SKM-1 (cell line): Measurements from ENCODE around the gene GPAT3.
"Not testable (repeated sequence)": the region's sequence is repeated elsewhere in the genome, so short reads cannot be mapped to it uniquely, and the experiment has no call there.

Experiments used
- DNase-seq: peaks from one replicate; lab custom pipeline; 2025; ENCODE audit not compliant: unreplicated experiment; lab: John Stamatoyannopoulos, UW

GPAT3 gene

DNA sequence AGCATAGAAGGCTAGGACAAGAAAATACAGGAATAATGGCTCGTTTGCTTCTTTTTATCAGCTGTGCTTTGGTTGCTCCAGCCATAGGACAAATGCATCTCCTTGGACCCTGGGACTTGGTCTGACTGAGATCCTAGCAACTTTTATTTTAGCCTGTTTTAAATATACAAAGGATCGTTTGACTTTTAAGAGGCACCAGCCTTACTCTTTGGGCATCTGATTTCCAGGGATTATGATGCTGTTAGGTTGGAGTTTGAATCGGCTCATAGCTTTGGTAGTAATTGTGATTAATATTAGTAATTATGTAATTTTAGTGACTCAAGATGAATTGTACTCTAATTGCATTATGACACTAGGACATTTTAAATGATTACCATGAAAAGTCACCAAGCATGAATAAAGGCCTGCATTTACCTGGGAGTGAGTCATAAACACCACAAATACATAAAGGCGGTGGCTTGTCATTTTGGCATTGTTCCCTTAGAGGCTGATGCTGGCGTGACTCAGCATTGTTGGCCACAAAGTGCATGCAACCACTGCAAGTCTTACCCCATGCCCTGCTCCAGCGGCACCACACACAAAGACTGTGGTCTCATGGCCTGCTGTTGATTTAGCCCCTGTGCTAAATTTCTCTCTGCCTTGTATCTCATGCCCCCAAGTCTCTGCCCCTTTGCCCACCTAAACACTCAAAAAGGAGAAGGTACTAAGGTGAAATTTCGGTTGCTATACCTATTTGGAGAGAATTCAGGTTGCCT lies 12.4 kb downstream of the GPAT3 start:
- DNase-seq: peak; percentile 48

DNA sequence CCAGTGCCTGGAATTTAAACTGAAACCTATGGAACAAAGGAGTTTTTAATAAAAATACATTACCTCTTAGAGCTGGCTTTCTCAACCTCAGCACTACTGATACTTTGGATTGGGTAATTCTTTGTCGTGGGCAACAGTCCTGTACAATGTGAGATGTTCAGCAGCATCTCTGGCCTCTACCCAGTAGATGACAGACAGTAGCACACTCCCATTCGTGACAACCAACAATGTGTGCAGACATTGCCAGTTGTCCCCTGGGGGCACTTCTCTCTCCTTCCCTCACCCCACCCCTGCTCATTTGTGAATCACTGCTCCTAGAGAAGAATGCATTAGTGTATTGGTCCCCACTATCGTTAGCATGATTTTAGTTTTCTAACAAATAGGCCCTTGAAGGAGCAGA lies 16.2 kb downstream of the GPAT3 start:
- no peak for DNase-seq

DNA sequence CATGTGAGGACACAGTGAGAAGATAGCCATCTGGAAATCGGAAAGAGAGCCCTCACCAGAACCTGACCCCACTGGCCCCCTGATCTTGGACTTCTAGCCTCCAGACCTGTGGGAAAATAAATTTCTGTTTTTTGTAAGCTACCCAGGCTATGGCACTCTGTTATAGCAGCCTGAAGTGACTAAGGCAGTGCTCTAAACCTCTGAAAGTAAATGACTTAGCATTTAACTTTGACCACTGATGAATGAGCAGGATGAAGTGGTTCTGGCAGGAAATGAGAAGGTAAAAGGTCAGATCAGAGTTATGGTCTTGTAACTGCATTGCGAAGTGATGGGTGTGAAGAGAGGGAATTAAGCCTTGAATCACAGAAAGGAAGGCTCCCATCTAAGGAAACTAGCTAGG lies 17.0 kb downstream of the GPAT3 start:
- DNase-seq: peak; percentile 21

DNA sequence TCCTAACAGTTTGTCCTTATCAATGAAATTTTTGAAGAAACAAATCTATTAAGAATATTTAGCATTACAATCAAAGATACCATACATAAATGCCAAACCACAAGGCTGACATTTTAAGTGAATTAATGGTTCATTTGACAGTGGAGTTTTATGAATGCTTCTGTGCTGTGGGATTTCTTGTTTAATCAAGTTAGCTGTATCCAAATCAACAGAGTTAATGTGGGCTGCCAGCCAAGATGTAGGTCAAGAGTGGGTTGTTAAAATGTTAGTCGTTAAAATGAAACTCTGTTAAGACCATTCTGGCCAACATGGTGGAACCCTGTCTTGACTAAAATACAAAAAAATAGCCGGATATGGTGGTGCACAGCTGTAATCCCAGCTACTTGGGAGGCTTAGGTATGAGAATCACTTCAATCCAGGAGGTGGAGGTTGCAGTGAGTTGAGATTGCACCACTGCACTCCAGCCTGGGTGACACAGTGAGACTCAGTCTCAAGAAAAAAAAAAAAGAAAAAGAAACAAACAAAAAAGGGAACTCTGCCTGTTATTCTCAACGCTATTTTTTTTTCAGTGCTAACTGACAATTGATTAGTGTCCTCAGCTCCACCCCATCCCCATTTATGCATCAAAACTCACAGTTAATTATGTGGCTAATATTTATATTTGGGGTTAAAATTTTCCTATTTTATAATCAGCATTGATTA lies 20.2 kb downstream of the GPAT3 start:
- no peak for DNase-seq

DNA sequence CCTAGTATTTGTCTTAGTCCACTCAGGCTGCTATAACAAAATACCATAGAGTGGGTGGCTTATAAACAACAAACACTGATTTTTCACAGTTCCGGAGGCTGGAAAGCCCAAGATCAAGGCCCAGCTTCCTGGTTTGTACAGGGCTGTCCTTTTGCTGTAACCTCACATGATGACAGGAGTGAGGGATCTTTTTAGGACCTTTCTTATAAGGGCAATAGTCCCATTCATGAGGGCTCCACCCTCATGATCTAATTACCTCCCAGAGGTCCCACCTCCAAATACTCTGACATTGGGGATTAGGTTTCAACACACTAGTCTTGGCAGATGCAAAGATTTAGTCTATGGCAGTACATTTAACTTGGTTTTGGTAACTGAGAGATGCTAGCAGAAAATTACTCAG lies 20.9 kb downstream of the GPAT3 start:
- no peak for DNase-seq

DNA sequence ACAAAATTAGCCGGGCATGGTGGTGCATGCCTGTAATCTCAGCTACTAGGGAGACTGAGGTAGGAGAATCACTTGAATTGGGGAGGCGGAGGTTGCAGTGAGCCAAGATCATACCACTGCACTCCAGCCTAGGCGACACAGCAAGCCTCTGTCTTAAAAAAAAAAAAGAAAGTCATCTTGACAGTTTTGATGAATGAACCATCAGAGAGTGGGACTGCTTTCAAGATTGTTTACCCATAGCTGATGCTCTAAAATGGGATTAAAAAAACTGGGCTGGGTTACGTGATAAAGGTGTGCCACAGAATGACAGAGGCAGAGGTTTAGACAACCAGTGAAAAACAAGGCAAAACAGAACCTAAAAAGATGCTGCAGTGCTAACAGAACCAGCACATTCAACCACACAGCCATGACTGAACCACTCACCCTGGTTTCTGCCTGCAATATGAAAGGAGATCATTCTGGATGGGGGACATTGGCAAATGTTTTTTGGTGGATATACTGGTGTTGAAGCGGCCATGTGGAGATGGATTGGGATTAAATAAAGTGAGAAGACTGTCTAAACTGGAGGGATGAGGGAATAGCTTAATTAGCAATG lies 22.2 kb downstream of the GPAT3 start:
- no peak for DNase-seq

DNA sequence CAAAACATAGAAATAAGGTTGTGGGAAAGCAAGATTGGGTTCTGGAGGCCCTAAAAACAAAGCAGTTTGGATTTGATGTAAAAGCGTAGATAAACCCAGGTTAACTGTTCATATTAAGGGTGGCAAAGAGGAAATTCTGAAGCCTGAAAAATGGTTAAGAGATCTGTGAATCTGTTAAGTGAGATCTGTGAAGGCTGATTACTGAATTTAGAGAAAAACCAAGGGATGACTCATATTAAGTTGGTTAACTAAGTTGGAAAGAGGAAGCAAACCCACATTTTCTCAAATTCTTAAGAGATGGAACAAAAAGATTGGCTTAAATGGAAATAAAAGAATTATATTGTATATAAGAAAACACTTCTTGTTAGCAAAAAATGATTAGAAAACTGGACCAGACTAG lies 22.8 kb downstream of the GPAT3 start:
- DNase-seq: peak; percentile 26

DNA sequence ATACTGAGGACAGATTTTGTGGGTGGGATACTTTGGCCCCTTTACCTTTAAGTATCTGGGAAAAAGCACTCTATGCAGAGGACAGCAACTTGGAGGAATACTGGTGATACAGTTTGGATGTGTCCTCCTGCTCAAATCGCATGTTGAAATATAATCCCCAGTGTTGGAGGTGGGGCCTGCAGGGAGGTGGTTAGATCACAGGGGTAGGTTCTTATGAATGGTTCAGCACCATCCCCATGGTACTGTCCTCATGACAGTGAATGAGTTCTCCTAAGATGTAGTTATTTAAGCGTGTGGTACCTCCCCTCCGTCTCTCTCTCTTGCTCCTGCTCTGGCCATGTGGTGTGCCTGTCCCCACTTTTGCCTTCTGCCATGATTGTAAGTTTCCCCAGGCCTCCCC lies 24.6 kb downstream of the GPAT3 start:
- no peak for DNase-seq

DNA sequence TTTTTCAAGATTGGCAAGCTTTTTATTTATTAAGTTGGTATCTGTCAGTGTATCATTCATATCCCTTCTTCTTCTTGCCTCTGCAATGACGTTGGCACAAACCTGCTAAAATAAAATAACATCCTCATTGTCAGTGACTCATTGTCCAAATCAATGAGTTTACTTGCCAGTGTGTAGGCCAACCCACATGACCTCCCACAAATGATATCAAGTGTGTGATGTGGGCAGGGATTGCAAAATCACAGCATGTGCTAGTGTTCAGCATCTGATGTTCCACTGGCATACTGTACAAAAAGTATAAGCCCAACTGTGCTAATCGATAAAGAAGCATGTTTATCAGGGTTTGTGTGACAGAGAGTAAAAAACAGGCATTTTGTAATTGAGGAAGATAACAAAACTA lies 25.5 kb downstream of the GPAT3 start:
- no peak for DNase-seq

DNA sequence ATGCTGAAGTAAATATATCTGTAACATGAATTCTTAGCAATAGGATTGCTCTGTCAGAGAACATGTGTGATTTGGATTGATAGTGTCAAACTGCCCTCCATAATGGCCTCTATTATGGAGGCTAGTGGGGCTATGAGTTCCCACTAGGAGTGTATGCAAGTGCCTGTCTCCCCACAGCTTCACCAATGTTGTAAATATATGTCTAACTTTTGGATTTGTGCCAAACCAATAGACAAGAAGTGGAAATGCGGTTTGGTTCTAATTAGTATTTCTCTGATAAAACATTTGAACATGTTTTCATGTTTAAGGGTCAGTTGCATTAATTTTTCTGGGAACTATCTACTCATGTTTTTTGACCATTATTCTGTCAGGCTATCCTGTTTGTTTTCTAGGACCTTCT lies 28.1 kb downstream of the GPAT3 start:
- no peak for DNase-seq

DNA sequence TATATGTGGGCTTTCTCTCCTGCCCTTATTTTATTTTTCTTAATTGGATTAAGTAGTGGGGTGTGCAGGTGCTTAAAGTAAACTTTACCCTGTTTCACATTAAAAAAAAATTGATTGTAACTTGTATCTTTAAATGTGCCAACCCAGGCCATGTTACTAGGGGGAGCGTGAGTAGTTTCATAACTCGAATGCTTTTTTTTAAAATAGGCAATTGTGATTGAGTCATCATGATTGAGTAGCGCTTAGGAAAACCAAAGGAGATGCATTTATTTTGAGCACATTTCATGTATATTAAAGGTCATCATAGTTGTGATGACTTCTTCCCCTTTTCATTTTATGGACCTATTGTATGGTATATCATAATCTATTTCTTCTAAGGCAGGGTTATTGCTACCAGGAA lies 32.2 kb downstream of the GPAT3 start:
- no peak for DNase-seq

DNA sequence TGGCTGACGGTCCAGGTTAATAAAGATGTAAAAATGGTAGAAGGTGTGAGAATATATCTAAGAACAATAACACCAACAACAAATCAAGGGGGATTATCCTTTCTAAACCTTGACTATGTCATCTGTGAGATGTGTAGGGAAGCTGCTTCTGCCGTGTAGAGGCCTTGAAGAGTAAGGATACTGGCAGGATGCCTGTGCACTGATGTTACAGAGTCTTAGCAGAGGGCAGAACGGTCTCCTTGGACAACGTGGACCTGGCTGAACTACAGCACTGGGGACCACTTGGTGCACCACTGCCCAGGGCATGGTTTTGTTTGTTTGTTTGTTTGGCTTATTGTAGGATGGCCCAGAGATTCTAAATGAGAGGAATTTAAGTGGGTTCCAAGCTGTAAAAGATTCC lies 33.5 kb downstream of the GPAT3 start:
- DNase-seq: no peak

DNA sequence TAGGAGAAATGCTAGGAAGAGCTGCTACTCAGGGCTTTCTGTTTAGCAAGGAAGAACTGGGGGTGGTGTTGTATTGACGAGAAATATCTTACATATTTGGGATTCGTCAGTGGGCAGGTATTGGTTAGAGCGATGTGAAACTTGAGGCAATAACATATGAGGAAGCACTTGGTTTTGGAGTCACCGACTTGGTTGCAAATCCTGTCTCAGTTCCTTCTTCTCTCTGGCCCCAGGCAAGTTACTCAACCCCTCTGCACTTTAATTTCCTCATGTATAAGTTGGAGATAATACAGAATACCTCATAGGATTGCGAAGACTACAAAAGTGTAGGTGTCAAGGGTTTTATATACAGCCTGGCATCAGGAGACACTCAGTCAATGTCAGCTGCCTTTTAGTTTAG lies 34.1 kb downstream of the GPAT3 start:
- DNase-seq: peak; percentile 97

DNA sequence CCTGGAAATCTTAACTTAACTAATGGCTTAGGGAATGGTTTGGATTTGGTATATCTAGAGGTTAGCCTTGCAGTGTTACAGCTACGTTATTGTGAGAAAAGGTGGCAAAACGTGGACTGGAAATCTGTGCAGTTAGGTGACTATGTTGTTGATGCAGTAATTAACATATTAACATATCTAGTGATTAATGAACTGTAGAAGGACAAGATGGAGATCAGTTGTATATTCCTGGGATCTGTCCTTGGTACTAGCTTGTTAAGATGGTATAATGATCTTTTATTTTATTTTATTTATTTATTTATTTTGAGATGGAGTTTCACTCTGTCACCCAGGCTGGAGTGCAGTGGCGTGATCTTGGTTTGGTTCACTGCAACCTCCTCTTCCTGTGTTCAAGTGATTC lies 36.9 kb downstream of the GPAT3 start:
- no peak for DNase-seq

DNA sequence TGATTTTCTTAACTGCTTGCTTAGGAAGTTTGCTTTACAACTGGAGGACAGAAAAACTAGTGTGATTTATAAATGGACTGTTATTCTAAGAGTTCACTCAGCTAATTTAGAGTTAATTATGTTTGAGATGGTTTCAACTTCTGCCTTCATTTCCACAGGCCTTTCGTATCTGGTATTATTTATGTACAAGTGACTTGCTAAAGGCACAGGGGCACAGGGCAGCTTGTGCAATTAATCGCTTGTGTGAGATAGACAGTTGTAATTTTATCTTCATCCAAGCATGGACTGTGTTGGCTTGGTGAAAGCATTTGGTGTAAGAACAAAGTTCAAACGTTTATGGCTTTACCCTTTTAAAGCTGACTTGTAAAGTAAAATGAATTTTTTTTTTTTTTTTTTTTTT lies 38.3 kb downstream of the GPAT3 start:
- DNase-seq: no peak

DNA sequence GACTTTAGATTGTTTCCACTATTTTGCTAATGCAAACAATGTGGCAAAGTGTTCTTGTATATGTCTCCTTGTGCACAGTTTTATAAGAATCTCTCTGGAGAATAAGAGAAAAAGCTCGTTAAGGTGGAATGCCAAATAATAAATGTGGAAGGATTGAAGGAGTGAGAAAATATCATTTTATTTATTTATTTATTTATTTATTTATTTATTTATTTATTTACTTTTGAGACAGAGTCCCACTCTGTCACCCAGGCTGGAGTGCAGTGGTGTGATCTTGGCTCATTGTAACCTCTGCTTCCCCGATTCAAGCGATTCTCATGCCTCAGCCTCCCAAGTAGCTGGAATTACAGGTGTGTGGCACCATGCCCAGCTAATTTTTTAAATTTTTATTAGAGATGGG lies 40.3 kb downstream of the GPAT3 start:
- not testable (repeated sequence) for DNase-seq

DNA sequence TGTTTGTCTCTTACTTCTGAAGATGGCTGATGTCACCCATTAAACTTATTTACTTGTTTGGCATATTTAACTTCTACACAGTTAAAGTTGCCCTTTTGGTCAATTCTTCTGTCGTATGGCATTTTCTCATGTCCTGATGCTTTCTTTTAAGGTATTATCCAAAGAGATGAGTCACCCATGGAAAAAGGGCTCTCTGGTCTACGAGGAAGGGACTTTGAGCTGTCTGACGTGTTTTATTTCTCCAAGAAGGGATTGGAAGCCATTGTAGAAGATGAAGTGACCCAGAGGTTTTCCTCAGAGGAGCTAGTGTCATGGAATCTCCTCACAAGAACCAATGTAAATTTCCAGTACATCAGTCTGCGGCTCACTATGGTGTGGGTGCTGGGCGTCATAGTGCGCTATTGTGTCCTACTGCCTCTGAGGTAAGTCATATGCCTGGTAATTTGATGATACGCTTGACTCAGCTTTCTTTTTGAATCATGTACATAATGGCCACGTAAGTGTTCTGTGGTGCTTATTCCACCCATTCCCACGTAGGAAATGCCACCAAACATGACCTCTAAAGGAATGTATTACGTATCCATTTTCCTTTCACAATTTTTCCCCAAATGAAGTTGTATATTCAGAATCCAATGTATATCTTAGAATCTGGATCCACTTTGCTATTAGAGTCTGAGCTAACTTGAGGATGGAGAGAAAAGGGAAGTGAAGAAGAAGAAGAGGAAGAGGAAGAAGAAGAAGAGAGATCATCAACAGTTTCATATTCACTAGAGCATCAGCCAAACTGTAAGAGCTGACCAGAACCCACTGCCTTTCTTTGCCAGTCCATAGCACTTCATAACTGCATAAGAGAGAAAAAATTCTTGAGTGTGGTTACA lies 45.7 kb downstream of the GPAT3 start:
- DNase-seq: peak; percentile 49

DNA sequence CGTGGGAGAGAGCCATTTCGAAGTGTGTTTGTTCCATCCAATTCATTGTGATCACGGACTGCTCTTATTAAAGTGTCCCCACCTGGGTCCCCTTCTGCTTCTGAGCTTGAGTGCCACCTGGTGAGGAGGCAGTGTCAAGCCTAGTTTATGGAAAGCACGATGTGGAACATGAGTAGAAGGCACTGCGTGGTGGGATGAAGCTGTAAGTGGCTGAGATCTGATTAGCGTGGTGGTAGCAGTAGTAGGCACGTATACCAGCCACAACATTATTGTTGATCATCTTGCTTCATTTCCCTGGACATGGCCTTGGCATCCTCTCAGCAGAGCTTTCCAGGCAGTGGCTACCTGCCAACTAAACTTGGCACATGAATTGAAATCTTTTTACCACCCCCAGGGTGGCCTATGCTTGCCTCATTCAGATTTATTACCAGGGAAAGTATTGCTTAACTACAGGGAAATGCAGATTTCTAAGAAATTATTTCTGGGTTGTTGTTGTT lies 46.4 kb downstream of the GPAT3 start:
- DNase-seq: no peak

DNA sequence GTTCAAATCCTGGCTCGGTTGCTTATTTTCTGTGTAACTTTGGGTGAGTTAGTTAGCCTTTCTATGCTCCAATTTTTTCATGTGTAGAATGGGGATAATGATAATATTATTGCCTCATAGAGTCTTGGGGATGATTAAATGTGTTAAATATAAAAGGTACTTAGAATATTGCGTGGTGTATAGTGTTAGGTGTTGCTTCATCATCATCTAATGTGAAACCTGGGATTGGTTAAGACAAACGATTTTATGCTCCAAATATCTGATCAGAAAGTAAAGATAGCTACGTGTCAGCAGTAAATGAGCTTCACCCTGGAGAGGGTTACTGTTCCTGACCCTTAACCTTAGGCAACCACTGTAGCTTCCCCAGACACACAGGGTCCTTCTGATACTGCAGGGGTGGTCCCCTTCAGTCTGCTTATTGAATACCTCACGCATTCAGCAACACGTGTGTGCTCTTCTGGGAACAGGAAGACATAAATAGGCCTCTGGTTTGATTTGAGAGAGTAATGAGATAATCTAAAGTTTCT lies 50.1 kb downstream of the GPAT3 start:
- no peak for DNase-seq

DNA sequence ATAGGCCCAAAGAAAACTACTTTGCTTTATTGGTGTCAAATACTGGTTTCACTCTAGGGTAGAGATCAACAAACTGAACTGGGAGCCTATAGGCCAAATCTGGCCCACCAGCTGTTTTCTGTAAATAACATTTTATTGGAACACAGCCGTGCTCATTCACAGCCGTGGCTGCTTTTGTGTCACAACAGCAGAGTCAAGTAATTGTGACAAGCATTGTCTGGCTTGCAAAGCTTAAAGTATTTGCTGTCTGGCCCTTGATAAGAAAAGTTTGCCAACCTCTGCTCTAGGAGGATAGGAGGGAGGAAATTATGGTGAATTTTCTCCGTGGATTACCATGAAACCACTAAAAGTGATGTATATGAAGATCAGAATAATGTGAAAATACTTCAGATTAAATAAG lies 53.4 kb downstream of the GPAT3 start:
- DNase-seq: no peak

DNA sequence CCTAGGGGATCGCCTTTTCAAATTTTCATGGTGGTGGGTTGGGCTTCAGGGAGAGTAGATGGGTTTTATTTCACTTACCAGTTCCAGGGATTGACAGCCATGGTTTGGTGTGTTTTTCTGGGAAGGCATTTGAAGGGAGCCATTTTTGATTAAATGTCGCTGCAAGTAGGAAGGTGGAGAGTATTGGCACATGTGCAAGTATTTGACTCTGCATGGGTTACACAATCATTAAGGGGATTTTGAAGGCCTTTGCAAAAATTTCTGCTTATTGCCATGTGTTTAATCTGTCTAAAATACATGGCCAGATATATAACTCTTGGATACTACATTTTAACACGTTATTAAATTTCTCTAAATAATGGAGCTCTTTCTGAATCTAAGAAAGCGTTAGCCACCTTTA lies 55.1 kb downstream of the GPAT3 start:
- no peak for DNase-seq
